ENCODE measurements around the gene FAU. TPM values are rescaled to one million over a fixed set of nuclear protein-coding genes. Genes with fewer than 3 reads are reported as not detected.

Gene FAU
- total RNA-seq, 2 experiments from 2014 or later: 1,051 to 1,116 TPM

DNA sequence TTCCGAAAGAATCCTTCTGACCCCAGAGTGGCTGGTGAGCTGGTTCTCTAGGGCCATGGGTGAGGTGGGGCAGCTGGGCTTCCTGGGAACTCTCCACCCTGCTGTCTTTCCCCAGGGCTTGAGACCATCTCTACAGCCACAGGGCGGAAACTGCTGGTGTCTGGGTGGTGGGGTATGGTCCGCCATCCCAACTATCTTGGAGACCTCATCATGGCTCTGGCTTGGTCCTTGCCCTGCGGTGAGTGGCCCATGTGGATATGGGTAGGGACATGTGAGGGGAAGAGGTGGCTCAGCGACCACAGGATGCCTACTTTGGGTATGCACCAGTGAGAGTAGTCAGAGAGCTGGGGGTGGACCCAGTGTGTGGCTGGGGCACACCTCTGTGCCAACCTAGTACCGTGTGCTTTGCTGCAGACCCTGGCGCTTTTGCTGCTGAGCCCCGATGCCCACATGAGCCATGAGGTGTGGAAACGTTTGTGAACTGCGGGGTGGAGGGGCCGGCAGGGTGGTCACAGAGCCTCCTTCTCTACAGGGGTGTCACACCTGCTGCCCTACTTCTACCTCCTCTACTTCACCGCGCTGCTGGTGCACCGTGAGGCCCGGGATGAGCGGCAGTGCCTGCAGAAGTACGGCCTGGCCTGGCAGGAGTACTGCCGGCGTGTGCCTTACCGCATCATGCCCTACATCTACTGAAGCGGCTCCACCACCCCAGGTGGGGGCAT, 6.4 kb downstream of the FAU start:
- POLR2A ChIA-PET: no interaction called here
- H3K4me1 Mint-ChIP-seq: peaks cover 66% of the 10 kb centered on the region

GRCh38 chr11:65114538-65115171, 7.3 kb downstream of the FAU start:
- Mint-ChIP-seq H3K4me3 (no peak overlapping the region), H3K9me3 (no peaks in the 10 kb centered on the region), H3K36me3 (ENCODE audit: low read depth) (peaks cover 15% of the 10 kb centered on the region), H3K27me3 (no peaks in the 10 kb centered on the region), H3K27ac (no peak overlapping the region), H3K4me1 (peaks cover 63% of the 10 kb centered on the region)
- CTCF ChIA-PET: interaction anchor here (0.5 to 7.1 kb wide), 3 partner anchors 18 to 100 kb away, joined by 3 to 85 read pairs (median 3); partner anchors contain the start of gene VPS51
- POLR2A ChIA-PET: no interaction called here
- DNase-seq: no peak

More for the DNA sequence above, 6.4 kb downstream of the FAU start:
- H3K27ac Mint-ChIP-seq: peak overlapping the region; percentile 96
- peaks cover 23% of the 10 kb centered on the region for H3K36me3 Mint-ChIP-seq (ENCODE audit: low read depth)
- no peaks in the 10 kb centered on the region for H3K27me3 Mint-ChIP-seq
- no peak for DNase-seq
- CTCF ChIA-PET: interaction anchor here (0.5 to 0.9 kb wide), 4 partner anchors 24 to 269 kb away, joined by 3 to 6 read pairs (median 4); partner anchors contain the start of gene ARL2
- peak overlapping the region; percentile 87 for H3K4me3 Mint-ChIP-seq
- H3K9me3 Mint-ChIP-seq: no peaks in the 10 kb centered on the region

- no peak for DNase-seq
- Mint-ChIP-seq H3K4me3 (peak overlapping the region; percentile 86), H3K36me3 (ENCODE audit: low read depth) (peaks cover 12% of the 10 kb centered on the region), H3K9me3 (no peaks in the 10 kb centered on the region), H3K27ac (peak overlapping the region; percentile 88), H3K27me3 (no peaks in the 10 kb centered on the region), H3K4me1 (peaks cover 60% of the 10 kb centered on the region)
- CTCF ChIA-PET: interaction anchor here (0.5 to 7.1 kb wide), 7 partner anchors 8 to 269 kb away, joined by 3 to 85 read pairs (median 3); partner anchors contain the start of genes CDC42BPG, FAU, MRPL49 and VPS51
- POLR2A ChIA-PET: no interaction called here
Measured at GRCh38 chr11:65113839-65114238, 8.1 kb downstream of the FAU start.

GRCh38 chr11:65113361-65113756, 8.6 kb downstream of the FAU start:
- Mint-ChIP-seq H3K9me3 (no peaks in the 10 kb centered on the region), H3K27me3 (no peaks in the 10 kb centered on the region), H3K4me1 (peaks cover 56% of the 10 kb centered on the region), H3K27ac (peak overlapping the region; percentile 88), H3K4me3 (peak overlapping the region; percentile 86), H3K36me3 (ENCODE audit: low read depth) (peaks cover 8% of the 10 kb centered on the region)
- ChIA-PET POLR2A (no interaction called here), CTCF (interaction anchor here (0.6 to 7.1 kb wide), 12 partner anchors 9 to 301 kb away, joined by 3 to 85 read pairs (median 4); partner anchors contain the start of genes ARL2, CDC42BPG, CDCA5 and FAU)
- DNase-seq: no peak

- POLR2A ChIA-PET: no interaction called here
- peak overlapping the region; percentile 88 for H3K27ac Mint-ChIP-seq
- DNase-seq: peak; percentile 79
- peak overlapping the region; percentile 86 for H3K4me3 Mint-ChIP-seq
- peaks cover 52% of the 10 kb centered on the region for H3K4me1 Mint-ChIP-seq
- H3K9me3 Mint-ChIP-seq: no peaks in the 10 kb centered on the region
- CTCF ChIA-PET: interaction anchor here (0.6 to 7.1 kb wide), 16 partner anchors 9 to 1504 kb away, joined by 3 to 85 read pairs (median 4); partner anchors contain the start of genes ARL2, CDC42BPG, CDCA5 and FAU
- no peaks in the 10 kb centered on the region for H3K27me3 Mint-ChIP-seq
- H3K36me3 Mint-ChIP-seq (ENCODE audit: low read depth): peaks cover 4% of the 10 kb centered on the region
Measured at GRCh38 chr11:65112546-65113360, 9.2 kb downstream of the FAU start.

DNA sequence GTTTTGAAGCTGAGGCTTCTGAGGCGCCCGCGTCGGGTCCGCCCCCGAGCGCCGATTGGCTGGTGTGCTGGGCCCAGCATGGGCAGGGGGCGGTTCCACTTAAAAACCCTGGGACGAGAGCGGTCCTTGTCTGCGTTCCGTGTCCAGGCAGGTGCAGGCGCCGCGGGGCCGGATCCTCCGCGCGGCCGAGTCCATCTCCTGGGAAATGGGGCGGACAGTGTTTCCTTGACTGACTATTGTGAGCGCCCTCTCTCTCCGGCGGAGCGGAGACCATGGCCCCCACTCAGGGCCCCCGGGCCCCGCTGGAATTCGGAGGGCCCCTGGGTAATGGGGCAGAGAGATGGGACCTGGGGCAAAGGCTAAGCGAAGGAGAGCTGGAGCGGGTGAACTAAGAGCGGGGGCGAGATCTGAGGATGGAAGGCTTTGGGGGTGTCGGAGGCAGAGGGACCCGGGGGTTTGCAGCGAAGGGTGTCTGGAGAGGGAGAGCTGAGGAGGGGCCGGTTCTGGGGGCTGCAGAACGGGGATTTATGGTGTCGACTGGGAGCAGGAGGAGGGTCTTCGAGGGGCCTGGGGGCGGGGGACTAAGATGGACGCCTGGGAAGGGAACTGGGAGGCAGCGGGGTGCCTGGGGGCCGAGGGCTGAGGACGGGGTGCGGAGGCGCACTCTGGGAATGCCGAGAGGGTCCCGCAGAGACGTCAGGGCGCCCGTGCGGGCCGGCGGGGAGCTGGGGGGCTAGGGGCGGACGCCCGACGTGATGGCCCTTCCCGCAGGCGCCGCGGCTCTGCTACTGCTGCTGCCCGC, 10.0 kb downstream of the FAU start, which contains the start of gene TM7SF2:
Gene TM7SF2 (plus strand): TSS at position 129 of the 802 bp plus-strand sequence. CDS start 144 bp downstream, at position 273.
- H3K4me3 Mint-ChIP-seq: peak within 1 kb of the TSS; percentile 86
- H3K27me3 Mint-ChIP-seq: no peaks in the 10 kb centered on the region
- H3K9me3 Mint-ChIP-seq: no peaks in the 10 kb centered on the region
- DNase-seq: peak; percentile 97
- H3K27ac Mint-ChIP-seq: peak within 1 kb of the TSS; percentile 92
- POLR2A ChIA-PET: no interaction called here
- H3K36me3 Mint-ChIP-seq (ENCODE audit: low read depth): peaks cover 3% of the 10 kb centered on the region
- peaks cover 51% of the 10 kb centered on the region for H3K4me1 Mint-ChIP-seq
- CTCF ChIA-PET: interaction anchor here (0.6 to 7.1 kb wide), 16 partner anchors 8 to 1505 kb away, joined by 3 to 85 read pairs (median 4); partner anchors contain the start of genes ARL2, CDC42BPG, CDCA5 and RBM14

DNA sequence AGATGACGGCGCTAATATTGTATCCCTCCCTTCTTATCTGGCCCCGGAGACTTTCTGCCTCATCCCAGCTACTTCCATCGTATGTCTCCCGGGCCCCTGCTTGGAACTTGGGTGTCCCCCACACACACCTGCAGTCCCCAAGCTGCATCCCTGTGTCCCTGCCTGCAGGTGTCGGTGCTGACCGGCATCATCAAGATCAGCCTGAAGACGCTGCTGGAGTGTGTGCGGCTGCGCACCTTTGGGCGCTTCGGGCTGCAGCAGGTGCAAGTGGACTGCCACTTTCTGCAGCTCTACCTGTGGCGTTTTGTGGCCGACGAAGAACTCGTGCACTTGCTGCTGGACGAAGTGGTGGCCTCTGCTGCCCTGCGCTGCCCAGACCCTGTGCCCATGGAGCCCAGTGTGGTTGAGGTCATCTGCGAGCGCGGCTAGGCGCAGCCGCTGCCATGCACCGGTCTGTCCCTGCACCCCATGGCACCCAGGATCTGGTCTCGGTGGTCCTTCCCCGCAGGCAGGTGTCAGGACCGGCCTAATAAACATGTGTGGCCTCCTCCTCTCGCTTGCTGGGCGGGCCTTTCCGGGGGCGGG, 10.7 kb downstream of the FAU start:
- Mint-ChIP-seq H3K4me1 (peaks cover 48% of the 10 kb centered on the region), H3K27me3 (no peaks in the 10 kb centered on the region), H3K27ac (peak overlapping the region; percentile 92), H3K9me3 (no peaks in the 10 kb centered on the region), H3K36me3 (ENCODE audit: low read depth) (peaks cover 6% of the 10 kb centered on the region), H3K4me3 (peak overlapping the region; percentile 86)
- ChIA-PET POLR2A (no interaction called here), CTCF (interaction anchor here (0.7 to 7.1 kb wide), 18 partner anchors 9 to 266 kb away, joined by 3 to 85 read pairs (median 4); partner anchors contain the start of genes ARL2, CDC42BPG, CDCA5 and VPS51)
- DNase-seq: no peak

DNA sequence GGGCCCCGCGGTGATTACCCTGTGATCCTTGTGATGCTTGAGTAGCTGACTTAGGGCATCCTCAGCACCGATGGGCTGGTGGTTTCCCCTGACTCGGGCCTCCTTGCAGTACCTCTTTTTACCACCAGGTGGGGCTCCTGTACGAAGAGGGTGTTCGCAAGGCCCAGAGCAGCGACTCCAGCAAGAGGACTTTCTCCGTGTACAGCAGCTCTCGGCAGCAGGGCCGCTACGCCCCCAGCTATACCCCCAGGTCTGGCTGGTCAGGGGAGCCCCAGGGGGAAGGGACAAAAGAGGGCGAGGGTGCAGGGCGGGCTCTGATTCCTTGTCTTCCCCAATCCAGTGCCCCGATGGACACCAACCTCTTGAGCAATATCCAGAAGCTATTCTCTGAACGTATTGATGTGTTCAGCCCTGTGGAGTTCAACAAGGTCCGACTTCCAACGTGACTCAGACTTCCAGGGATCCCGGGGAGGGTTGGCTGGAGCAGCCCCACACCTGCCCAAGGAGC, 11.5 kb downstream of the FAU start:
- Mint-ChIP-seq H3K36me3 (ENCODE audit: low read depth) (peaks cover 9% of the 10 kb centered on the region), H3K27ac (peak overlapping the region; percentile 80), H3K9me3 (no peaks in the 10 kb centered on the region), H3K4me1 (peaks cover 43% of the 10 kb centered on the region), H3K27me3 (no peaks in the 10 kb centered on the region), H3K4me3 (no peak overlapping the region)
- POLR2A ChIA-PET: no interaction called here
- CTCF ChIA-PET: interaction anchor here (0.6 to 7.1 kb wide), 21 partner anchors 8 to 265 kb away, joined by 3 to 85 read pairs (median 4); partner anchors contain the start of genes ARL2, CDC42BPG, CDCA5 and FAU
- peak; percentile 96 for DNase-seq

- CTCF ChIA-PET: interaction anchor here (0.6 to 7.1 kb wide), 14 partner anchors 7 to 95 kb away, joined by 3 to 85 read pairs (median 4); partner anchors contain the start of genes ARL2, CDCA5, FAU and MRPL49
Measured at GRCh38 chr11:65109231-65110198, 12.4 kb downstream of the FAU start.

GRCh38 chr11:65108469-65109123, 13.3 kb downstream of the FAU start:
- ChIA-PET POLR2A (no interaction called here), CTCF (interaction anchor here (1.3 to 7.1 kb wide), 3 partner anchors 9 to 13 kb away, joined by 3 to 85 read pairs (median 4); partner anchors contain the start of genes FAU, MRPL49, VPS51 and ZNHIT2)
- H3K9me3 Mint-ChIP-seq: no peaks in the 10 kb centered on the region
- H3K27ac Mint-ChIP-seq: no peak overlapping the region
- peaks cover 47% of the 10 kb centered on the region for H3K4me1 Mint-ChIP-seq
- H3K27me3 Mint-ChIP-seq: no peaks in the 10 kb centered on the region
- H3K36me3 Mint-ChIP-seq (ENCODE audit: low read depth): peaks cover 15% of the 10 kb centered on the region
- no peak for DNase-seq
- H3K4me3 Mint-ChIP-seq: no peak overlapping the region

More at GRCh38 chr11:65109231-65110198, 12.4 kb downstream of the FAU start:
- Mint-ChIP-seq H3K4me1 (peaks cover 48% of the 10 kb centered on the region), H3K9me3 (no peaks in the 10 kb centered on the region), H3K4me3 (no peak overlapping the region), H3K27me3 (no peaks in the 10 kb centered on the region), H3K36me3 (ENCODE audit: low read depth) (peaks cover 15% of the 10 kb centered on the region), H3K27ac (no peak overlapping the region)
- POLR2A ChIA-PET: no interaction called here
- no peak for DNase-seq
